GM19372 (cell line): Measurements from ENCODE around the gene CDCA5.

Experiments used
- ATAC-seq: cut with Tn5 transposase; IDR thresholded peaks from one replicate; pipeline ENCODE4 v1.9.1; 2021; ENCODE audit warnings: mild to moderate bottlenecking, low read depth, moderate library complexity; ENCODE audit not compliant: unreplicated experiment

Gene CDCA5

GRCh38 chr11:65053827-65054508 is 29.9 kb downstream of the CDCA5 start:
- ATAC-seq: no peak

- ATAC-seq: no peak
Observed at GRCh38 chr11:65051398-65051858, 32.4 kb downstream of the CDCA5 start.

GRCh38 chr11:65047581-65048422 is 36.0 kb downstream of the CDCA5 start:
- no peak for ATAC-seq

- ATAC-seq: no peak
Observed at GRCh38 chr11:65045728-65046127, 38.1 kb downstream of the CDCA5 start.

GRCh38 chr11:65045061-65045460 is 38.8 kb downstream of the CDCA5 start:
- ATAC-seq: no peak

- no peak for ATAC-seq
Observed at GRCh38 chr11:65043881-65044501, 39.8 kb downstream of the CDCA5 start.

- no peak for ATAC-seq
Observed at GRCh38 chr11:65042891-65043290, 40.9 kb downstream of the CDCA5 start.

GRCh38 chr11:65040847-65041622 is 42.8 kb downstream of the CDCA5 start, which contains the start of gene SAC3D1:
TSS of gene SAC3D1 (plus strand) at chr11:65041210. CDS start at chr11:65041293, 83 bp downstream.
- peak; percentile 84 for ATAC-seq

- ATAC-seq: no peak
Observed at GRCh38 chr11:65040520-65040846, 43.4 kb downstream of the CDCA5 start.

- no peak for ATAC-seq
Observed at GRCh38 chr11:65036931-65037330, 46.9 kb downstream of the CDCA5 start.

- no peak for ATAC-seq
Observed at GRCh38 chr11:65035579-65035978, 48.3 kb downstream of the CDCA5 start.

GRCh38 chr11:65034423-65034822 is 49.4 kb downstream of the CDCA5 start:
- ATAC-seq: no peak

- no peak for ATAC-seq
Observed at GRCh38 chr11:65032216-65032615, 51.6 kb downstream of the CDCA5 start.
